NCI-H1930 (cell line): ENCODE measurements around the gene IQCE.
"Not testable (repeated sequence)": the region's sequence is repeated elsewhere in the genome, so short reads cannot be mapped to it uniquely, and the experiment has no call there.

Experiments used
- DNase-seq, 2 experiments: peaks; one replicate each; lab custom pipeline; 2025; lab: John Stamatoyannopoulos, UW

Gene IQCE

GRCh38 chr7:2553831-2554581 is 4.8 kb upstream of the IQCE start:
- DNase-seq: no peak

GRCh38 chr7:2554661-2555111 is 4.1 kb upstream of the IQCE start:
- no peak for DNase-seq

- DNase-seq: peak; percentile 83 to 89
These were observed 3.4 kb upstream of the IQCE start, which contains the start of gene BRAT1 for GRCh38 chr7:2555121-2556052. BRAT1 (minus strand) TSS chr7:2555524; CDS start chr7:2554431, 1,093 bp downstream.

- no peak for DNase-seq
These were observed 638 bp downstream of the IQCE start for GRCh38 chr7:2559283-2559950.

GRCh38 chr7:2563955-2564354 is 5.2 kb downstream of the IQCE start:
- not testable (repeated sequence) for DNase-seq

- DNase-seq: no peak
These were observed 6.3 kb downstream of the IQCE start for GRCh38 chr7:2564970-2565540.

- no peak for DNase-seq
These were observed 7.6 kb downstream of the IQCE start for GRCh38 chr7:2566348-2566889.

GRCh38 chr7:2566890-2567678 is 8.3 kb downstream of the IQCE start:
- DNase-seq: no peak

- DNase-seq: no peak
These were observed 9.0 kb downstream of the IQCE start for GRCh38 chr7:2567679-2568278.

- DNase-seq: no peak
These were observed 9.9 kb downstream of the IQCE start for GRCh38 chr7:2568521-2569223.

- no peak for DNase-seq
These were observed 10.6 kb downstream of the IQCE start for GRCh38 chr7:2569421-2569820.

- no peak for DNase-seq
These were observed 11.2 kb downstream of the IQCE start for GRCh38 chr7:2570021-2570420.

GRCh38 chr7:2571409-2571808 is 12.6 kb downstream of the IQCE start:
- no peak for DNase-seq

- no peak for DNase-seq
These were observed 13.5 kb downstream of the IQCE start for GRCh38 chr7:2572101-2572842.

- no peak for DNase-seq
These were observed 15.0 kb downstream of the IQCE start for GRCh38 chr7:2573761-2574160.

GRCh38 chr7:2575046-2575732 is 16.4 kb downstream of the IQCE start:
- no peak for DNase-seq

GRCh38 chr7:2575733-2576340 is 17.1 kb downstream of the IQCE start:
- DNase-seq: no peak
